ENCODE results near the gene TBPL1.

GRCh38 chr6:133964052-133964451 lies 11.0 kb downstream of the TBPL1 start:
- TF ChIP-seq CTCF (IDR thresholded peaks at IDR 0.05) (no peak), JUNB (IDR thresholded peaks at IDR 0.05) (no peak), POLR2A (IDR thresholded peaks at IDR 0.05; ENCODE audit: low read length) (no peak), EP300 (IDR thresholded peaks at IDR 0.05) (no peak), CEBPB (IDR thresholded peaks at IDR 0.05) (no peak), NFE2L2 (conservative IDR thresholded peaks at IDR 0.05; ENCODE audit: low read length) (no peak)
